Ectodermal cell (in vitro differentiated cells): ENCODE data around the gene ABHD10.

Experiments used
- H3K27ac ChIP-seq: 2 replicates; pipeline ENCODE4 v1.7.0; 2013; ENCODE audit warnings: mild to moderate bottlenecking, low read depth, low read length; ENCODE audit not compliant: insufficient read depth, poor library complexity, severe bottlenecking
- H3K27me3 ChIP-seq: 2 replicates; pipeline ENCODE4 v1.7.0; 2013; ENCODE audit warnings: mild to moderate bottlenecking, low read length; ENCODE audit not compliant: insufficient read depth, control insufficient read depth, poor library complexity, severe bottlenecking
- H3K36me3 ChIP-seq: one replicate; pipeline ENCODE4 v1.7.0; 2013; ENCODE audit warnings: low read length; ENCODE audit not compliant: control insufficient read depth, insufficient read depth
- H3K4me1 ChIP-seq: one replicate; pipeline ENCODE4 v1.7.0; 2013; ENCODE audit warnings: low read length; ENCODE audit not compliant: control insufficient read depth, insufficient read depth
- H3K4me3 ChIP-seq: 2 replicates; pipeline ENCODE4 v1.7.0; 2013; ENCODE audit warnings: low read depth, low read length, control low read depth; ENCODE audit not compliant: insufficient read depth
- H3K9me3 ChIP-seq: 2 replicates; pipeline ENCODE4 v1.7.0; 2013; ENCODE audit warnings: mild to moderate bottlenecking, low read length, moderate library complexity; ENCODE audit not compliant: control insufficient read depth
- WGBS, 2 experiments: methylation state at CpG; one replicate each; pipeline ENCODE4 v1.1.7; 2013; ENCODE audit warnings: missing lambda C conversion rate in 2 of 2; 5-methylcytosine and 5-hydroxymethylcytosine counted together

ABHD10 gene

GRCh38 chr3:111948786-111949185 is 30.0 kb upstream of the ABHD10 start:
- H3K9me3 ChIP-seq, result no peaks in the 10 kb centered on the region
- no peaks in the 10 kb centered on the region for H3K36me3 ChIP-seq
- WGBS, 2 experiments, result 90 to 97% methylated on average over 9 of the region's 9 CpGs
- no peaks in the 10 kb centered on the region for H3K27me3 ChIP-seq
- no peak overlapping the region for H3K4me3 ChIP-seq
- no peak overlapping the region for H3K27ac ChIP-seq
- no peaks in the 10 kb centered on the region for H3K4me1 ChIP-seq

GRCh38 chr3:111949712-111950111 is 29.1 kb upstream of the ABHD10 start:
- H3K4me1 ChIP-seq, result no peaks in the 10 kb centered on the region
- no peak overlapping the region for H3K4me3 ChIP-seq
- WGBS, 2 experiments, result 83 to 89% methylated on average over 2 to 3 of the region's 3 CpGs
- H3K9me3 ChIP-seq, result no peaks in the 10 kb centered on the region
- H3K36me3 ChIP-seq, result no peaks in the 10 kb centered on the region
- no peaks in the 10 kb centered on the region for H3K27me3 ChIP-seq
- no peak overlapping the region for H3K27ac ChIP-seq

GRCh38 chr3:111951032-111951431 is 27.8 kb upstream of the ABHD10 start:
- Histone ChIP-seq H3K4me3 (no peak overlapping the region), H3K27ac (no peak overlapping the region), H3K4me1 (no peaks in the 10 kb centered on the region), H3K36me3 (no peaks in the 10 kb centered on the region), H3K27me3 (no peaks in the 10 kb centered on the region), H3K9me3 (no peaks in the 10 kb centered on the region)
- 100% methylated on average over 1 of the region's 2 CpGs for WGBS, 2 experiments

GRCh38 chr3:111952086-111952485 is 26.7 kb upstream of the ABHD10 start:
- H3K27ac ChIP-seq, result no peak overlapping the region
- peaks cover 4% of the 10 kb centered on the region for H3K4me1 ChIP-seq
- no peaks in the 10 kb centered on the region for H3K9me3 ChIP-seq
- WGBS, 2 experiments, result 94 to 98% methylated on average over 5 of the region's 5 CpGs
- H3K36me3 ChIP-seq, result no peaks in the 10 kb centered on the region
- no peaks in the 10 kb centered on the region for H3K27me3 ChIP-seq
- H3K4me3 ChIP-seq, result no peak overlapping the region

GRCh38 chr3:111952866-111953450 is 25.9 kb upstream of the ABHD10 start:
- H3K4me3 ChIP-seq, result no peak overlapping the region
- WGBS, 2 experiments, result 94 to 95% methylated on average over 6 of the region's 6 CpGs

GRCh38 chr3:111954228-111954990 is 24.4 kb upstream of the ABHD10 start:
- Histone ChIP-seq H3K4me3 (no peak overlapping the region), H3K36me3 (no peaks in the 10 kb centered on the region), H3K27ac (no peak overlapping the region), H3K9me3 (no peaks in the 10 kb centered on the region), H3K4me1 (peaks cover 9% of the 10 kb centered on the region), H3K27me3 (no peaks in the 10 kb centered on the region)
- 69 to 73% methylated on average over 5 to 6 of the region's 6 CpGs for WGBS, 2 experiments

More at GRCh38 chr3:111952866-111953450, 25.9 kb upstream of the ABHD10 start:
- no peaks in the 10 kb centered on the region for H3K36me3 ChIP-seq
- H3K4me1 ChIP-seq, result peaks cover 9% of the 10 kb centered on the region
- H3K27ac ChIP-seq, result no peak overlapping the region
- no peaks in the 10 kb centered on the region for H3K9me3 ChIP-seq
- H3K27me3 ChIP-seq, result no peaks in the 10 kb centered on the region

- no peaks in the 10 kb centered on the region for H3K27me3 ChIP-seq
- WGBS, 2 experiments, result 100% methylated on average over 1 of the region's 1 CpG
- H3K27ac ChIP-seq, result no peak overlapping the region
- H3K9me3 ChIP-seq, result no peaks in the 10 kb centered on the region
- H3K4me1 ChIP-seq, result peaks cover 9% of the 10 kb centered on the region
- no peak overlapping the region for H3K4me3 ChIP-seq
- H3K36me3 ChIP-seq, result no peaks in the 10 kb centered on the region
These were observed 22.9 kb upstream of the ABHD10 start for GRCh38 chr3:111955876-111956275.

- Histone ChIP-seq H3K27ac (peak overlapping the region; percentile 88), H3K4me1 (peaks cover 9% of the 10 kb centered on the region), H3K4me3 (no peak overlapping the region), H3K36me3 (no peaks in the 10 kb centered on the region), H3K9me3 (no peaks in the 10 kb centered on the region), H3K27me3 (no peaks in the 10 kb centered on the region)
- WGBS, 2 experiments, result 67 to 71% methylated on average over 3 of the region's 3 CpGs
These were observed 22.4 kb upstream of the ABHD10 start for GRCh38 chr3:111956449-111956848.

GRCh38 chr3:111956995-111957734 is 21.7 kb upstream of the ABHD10 start:
- Histone ChIP-seq H3K4me3 (no peak overlapping the region), H3K4me1 (peaks cover 15% of the 10 kb centered on the region), H3K36me3 (no peaks in the 10 kb centered on the region), H3K9me3 (no peaks in the 10 kb centered on the region), H3K27ac (peak overlapping the region; percentile 88), H3K27me3 (no peaks in the 10 kb centered on the region)
- WGBS, 2 experiments, result 25 to 34% methylated on average over 4 of the region's 4 CpGs

- Histone ChIP-seq H3K4me3 (no peak overlapping the region), H3K4me1 (peaks cover 18% of the 10 kb centered on the region), H3K9me3 (no peaks in the 10 kb centered on the region), H3K27me3 (no peaks in the 10 kb centered on the region), H3K36me3 (no peaks in the 10 kb centered on the region), H3K27ac (peak overlapping the region; percentile 39)
- 53 to 57% methylated on average over 3 of the region's 3 CpGs for WGBS, 2 experiments
These were observed 17.2 kb upstream of the ABHD10 start for GRCh38 chr3:111961461-111962164.
